HEK293T (cell line): ENCODE data around the gene FRMPD1.

Experiments
- CTCF ChIA-PET: fragments of 350-600 bp; formaldehyde crosslinking; extraction: SDS; loops from one replicate; lab custom pipeline; 2021; ENCODE audit warnings: antibody characterized with exemption, inconsistent platforms; lab: Yijun Ruan, JAX
- POLR2A ChIA-PET: fragments of 350-600 bp; formaldehyde crosslinking; extraction: SDS; loops from one replicate; lab custom pipeline; 2020; ENCODE audit warnings: antibody characterized with exemption, inconsistent platforms; lab: Yijun Ruan, JAX
- DNase-seq: peaks from one replicate; pipeline ENCODE4 v3.0.0; 2012; ENCODE audit warnings: mixed read lengths; ENCODE audit errors: extremely low spot score
- ARNT ChIP-seq: fragments of 450-650 bp; IDR thresholded peaks from 2 replicates; pipeline ENCODE4 v1.6.1; 2017; ENCODE audit warnings: mild to moderate bottlenecking
- BHLHE40 ChIP-seq: fragments of 450-650 bp; IDR thresholded peaks from 2 replicates; pipeline ENCODE4 v1.6.1; 2016; ENCODE audit warnings: mild to moderate bottlenecking, moderate library complexity, borderline replicate concordance
- CTBP1 ChIP-seq: fragments of 450-650 bp; IDR thresholded peaks from 2 replicates; pipeline ENCODE4 v1.6.1; 2016; ENCODE audit warnings: borderline replicate concordance
- ELF4 ChIP-seq: fragments of 450-650 bp; IDR thresholded peaks from 2 replicates; pipeline ENCODE4 v1.6.1; 2017; ENCODE audit warnings: antibody characterized with exemption
- FOXA1 ChIP-seq: fragments of 450-650 bp; IDR thresholded peaks from 2 replicates; pipeline ENCODE4 v1.6.1; 2016; ENCODE audit warnings: mild to moderate bottlenecking
- FOXK2 ChIP-seq: fragments of 450-650 bp; IDR thresholded peaks from 2 replicates; pipeline ENCODE4 v1.6.1; 2016; ENCODE audit warnings: mild to moderate bottlenecking
- FOXM1 ChIP-seq: fragments of 450-650 bp; IDR thresholded peaks from 2 replicates; pipeline ENCODE4 v1.6.1; 2017; ENCODE audit warnings: mild to moderate bottlenecking, borderline replicate concordance
- HDGF ChIP-seq: fragments of 450-650 bp; IDR thresholded peaks from 2 replicates; pipeline ENCODE4 v1.6.1; 2017; ENCODE audit warnings: antibody characterized with exemption, borderline replicate concordance
- L3MBTL2 ChIP-seq: fragments of 450-650 bp; conservative IDR thresholded peaks from 2 replicates; pipeline ENCODE4 v1.6.1; 2016; ENCODE audit warnings: mild to moderate bottlenecking
- LEF1 ChIP-seq: fragments of 450-650 bp; IDR thresholded peaks from 2 replicates; pipeline ENCODE4 v1.6.1; 2017; ENCODE audit warnings: mild to moderate bottlenecking, borderline replicate concordance
- NFRKB ChIP-seq: fragments of 450-650 bp; IDR thresholded peaks from 2 replicates; pipeline ENCODE4 v1.6.1; 2016; ENCODE audit warnings: mild to moderate bottlenecking, moderate library complexity
- SP1 ChIP-seq: fragments of 450-650 bp; IDR thresholded peaks from 2 replicates; pipeline ENCODE4 v1.6.1; 2017
- SUZ12 ChIP-seq: fragments of 450-650 bp; IDR thresholded peaks from 2 replicates; pipeline ENCODE4 v1.6.1; 2016; ENCODE audit warnings: mild to moderate bottlenecking
- TARDBP ChIP-seq: fragments of 450-650 bp; IDR thresholded peaks from 2 replicates; pipeline ENCODE4 v1.6.1; 2016
- ZNF384 ChIP-seq: fragments of 450-650 bp; IDR thresholded peaks from 2 replicates; pipeline ENCODE4 v1.6.1; 2016
- TF ChIP-seq, protein P1 (sequence below): fragments of 450-650 bp; IDR thresholded peaks from 2 replicates; pipeline ENCODE4 v1.6.1; 2016

The FRMPD1 gene

DNA sequence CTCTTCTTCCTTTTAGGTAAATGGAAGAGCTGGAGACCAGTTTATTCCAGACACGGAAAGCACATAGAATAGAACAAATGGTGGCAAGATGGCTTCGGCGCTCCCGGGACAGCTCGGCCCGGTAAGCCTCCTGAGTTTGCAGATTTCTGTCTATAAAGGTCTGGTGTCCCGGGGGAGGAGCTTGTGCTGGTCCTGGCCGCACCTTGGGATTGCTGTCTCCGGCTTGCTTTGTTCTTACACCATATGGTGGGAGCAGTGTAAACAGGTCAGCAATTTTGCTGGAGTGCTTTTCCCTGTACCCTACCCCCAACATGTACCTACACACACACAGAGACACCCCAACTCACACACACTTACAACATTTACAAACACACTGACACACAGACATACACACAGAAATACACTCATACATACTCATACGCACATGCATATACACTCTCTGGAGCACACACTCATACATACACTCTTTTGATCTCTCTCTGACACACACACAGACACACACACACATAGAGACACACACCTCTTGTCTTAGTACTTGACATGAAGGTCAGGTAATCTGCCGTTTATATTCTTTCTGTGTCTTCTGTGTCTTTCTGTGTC lies 42.0 kb downstream of the FRMPD1 start:
- no peak for DNase-seq
- CTCF ChIA-PET, result no interaction called here
- TF ChIP-seq BHLHE40, result no peak
- TF ChIP-seq, protein P1, sequence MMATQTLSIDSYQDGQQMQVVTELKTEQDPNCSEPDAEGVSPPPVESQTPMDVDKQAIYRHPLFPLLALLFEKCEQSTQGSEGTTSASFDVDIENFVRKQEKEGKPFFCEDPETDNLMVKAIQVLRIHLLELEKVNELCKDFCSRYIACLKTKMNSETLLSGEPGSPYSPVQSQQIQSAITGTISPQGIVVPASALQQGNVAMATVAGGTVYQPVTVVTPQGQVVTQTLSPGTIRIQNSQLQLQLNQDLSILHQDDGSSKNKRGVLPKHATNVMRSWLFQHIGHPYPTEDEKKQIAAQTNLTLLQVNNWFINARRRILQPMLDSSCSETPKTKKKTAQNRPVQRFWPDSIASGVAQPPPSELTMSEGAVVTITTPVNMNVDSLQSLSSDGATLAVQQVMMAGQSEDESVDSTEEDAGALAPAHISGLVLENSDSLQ, result no peak
- no peak for TF ChIP-seq ELF4
- TF ChIP-seq SP1, result no peak
- no peak for TF ChIP-seq FOXK2
- no peak for TF ChIP-seq LEF1
- no peak for TF ChIP-seq HDGF
- TF ChIP-seq SUZ12, result no peak
- no peak for TF ChIP-seq NFRKB
- no peak for TF ChIP-seq ARNT
- POLR2A ChIA-PET, result no interaction called here

DNA sequence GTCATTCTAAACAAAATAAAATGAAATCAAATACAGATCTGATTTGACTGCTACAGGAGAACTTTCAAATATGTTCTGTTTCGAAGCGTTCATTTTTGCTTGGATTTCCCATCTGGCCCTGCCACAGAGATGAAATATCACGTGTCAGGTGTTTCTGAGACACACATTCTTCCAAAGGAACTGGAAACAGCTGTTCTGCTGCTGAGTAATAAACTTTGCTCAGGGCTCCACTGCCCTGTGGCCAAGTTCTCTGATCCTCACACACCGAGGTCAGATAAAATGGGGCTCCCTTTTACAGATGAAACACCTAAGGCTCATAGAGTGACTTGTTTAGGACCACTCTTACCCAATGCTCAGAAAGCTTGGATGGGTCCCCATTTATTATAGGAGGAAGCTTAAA lies 42.5 kb downstream of the FRMPD1 start:
- TF ChIP-seq L3MBTL2, result no peak
- no peak for TF ChIP-seq SUZ12
- no peak for TF ChIP-seq BHLHE40
- no peak for TF ChIP-seq FOXK2
- TF ChIP-seq, protein P1, result no peak
- TF ChIP-seq HDGF, result no peak
- TF ChIP-seq ELF4, result no peak
- TF ChIP-seq NFRKB, result no peak
- no peak for TF ChIP-seq FOXM1
- no peak for TF ChIP-seq LEF1
- TF ChIP-seq SP1, result no peak
- no peak for TF ChIP-seq TARDBP
- TF ChIP-seq ARNT, result no peak
- TF ChIP-seq ZNF384, result no peak
- TF ChIP-seq CTBP1, result no peak
- no peak for TF ChIP-seq FOXA1
- ChIA-PET POLR2A (no interaction called here), CTCF (no interaction called here)
- DNase-seq, result no peak

DNA sequence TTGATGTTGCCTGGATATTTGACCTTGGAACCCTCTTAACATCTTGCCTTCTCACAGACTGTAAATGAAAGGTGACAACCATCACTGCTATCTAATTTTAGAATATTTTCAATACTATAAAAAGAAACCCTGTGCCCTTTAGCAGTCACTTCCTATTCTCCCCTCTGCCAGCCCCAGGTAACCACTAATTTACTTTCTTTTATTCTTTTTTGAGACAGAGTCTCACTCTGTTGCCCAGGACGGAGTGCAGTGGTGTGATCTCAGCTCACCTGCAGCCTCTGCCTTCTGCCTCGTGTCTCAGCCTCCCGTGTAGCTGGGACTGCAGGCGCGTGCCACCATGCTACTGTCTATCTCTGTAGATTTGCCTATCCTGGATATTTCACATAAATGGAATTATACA lies 43.6 kb downstream of the FRMPD1 start:
- no peak for DNase-seq
- ChIA-PET CTCF (no interaction called here), POLR2A (no interaction called here)
- TF ChIP-seq ELF4 (no peak), FOXM1 (no peak), ARNT (no peak), NFRKB (no peak), SUZ12 (no peak), TARDBP (no peak)
- TF ChIP-seq, protein P1, result no peak

DNA sequence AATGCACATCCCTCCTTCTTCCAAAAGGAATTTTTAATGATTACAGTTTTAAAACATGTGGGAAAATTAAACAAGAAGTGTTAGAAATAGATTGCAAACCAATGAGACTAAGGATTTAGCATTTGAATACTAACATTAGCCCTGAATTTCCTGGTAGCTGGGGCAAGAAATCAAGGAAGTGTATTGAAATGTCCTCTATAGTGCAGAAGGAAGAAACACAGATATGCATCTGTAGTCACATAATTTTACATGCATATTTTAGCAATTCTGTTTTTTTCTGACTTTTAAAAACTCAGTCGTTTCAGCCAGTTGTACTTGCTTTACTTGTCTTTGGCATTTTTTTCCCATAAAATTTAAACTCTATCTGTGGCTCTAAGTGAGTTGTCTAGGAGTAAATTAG lies 45.8 kb downstream of the FRMPD1 start:
- DNase-seq, result no peak
- TF ChIP-seq FOXA1 (no peak), BHLHE40 (no peak), NFRKB (no peak)
- CTCF ChIA-PET, result no interaction called here
- POLR2A ChIA-PET, result no interaction called here

DNA sequence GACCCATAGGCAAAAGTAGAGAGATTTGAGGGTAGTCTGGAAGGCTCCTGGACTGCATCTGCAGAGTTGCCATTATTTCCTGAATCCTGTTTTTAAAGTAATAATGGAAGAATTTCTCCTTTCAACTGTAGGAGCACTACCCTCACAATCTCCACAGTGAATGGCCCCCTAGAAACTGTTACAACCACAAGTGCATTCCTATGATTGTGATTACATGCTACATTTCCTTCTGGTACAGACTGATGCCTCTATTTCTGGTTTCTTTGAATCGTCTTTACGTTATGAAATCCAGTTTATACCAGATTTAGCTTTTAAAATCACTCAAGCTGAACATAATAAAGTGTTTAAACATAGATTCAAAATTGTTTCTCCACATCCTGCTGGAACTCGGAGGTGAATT lies 49.4 kb downstream of the FRMPD1 start:
- CTCF ChIA-PET, result no interaction called here
- no peak for DNase-seq
- POLR2A ChIA-PET, result no interaction called here
- no peak for TF ChIP-seq FOXA1
- TF ChIP-seq LEF1, result no peak
- no peak for TF ChIP-seq FOXK2
- TF ChIP-seq BHLHE40, result no peak

DNA sequence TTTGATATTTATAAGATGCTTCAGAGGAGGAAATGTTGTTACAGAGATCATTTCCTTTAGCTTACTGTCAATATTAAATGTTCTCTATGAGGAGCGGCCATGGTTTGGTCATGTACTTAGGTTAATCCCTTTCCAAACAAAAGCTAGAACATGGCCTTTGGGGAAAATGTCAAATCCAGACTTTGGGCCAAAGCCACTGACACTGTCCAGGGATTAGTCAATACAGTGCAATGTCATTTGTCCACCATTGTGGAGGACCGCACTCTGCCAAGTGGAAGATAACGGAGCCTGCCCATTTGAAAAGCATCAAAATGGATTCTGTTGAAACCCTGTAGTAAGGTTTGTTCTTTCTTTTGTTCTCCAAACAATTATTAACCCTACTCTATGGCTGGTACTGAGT lies 50.1 kb downstream of the FRMPD1 start:
- TF ChIP-seq SP1, result no peak
- TF ChIP-seq LEF1, result no peak
- TF ChIP-seq ZNF384, result no peak
- TF ChIP-seq, protein P1, result no peak
- TF ChIP-seq FOXM1, result no peak
- no peak for TF ChIP-seq CTBP1
- TF ChIP-seq ELF4, result no peak
- TF ChIP-seq HDGF, result no peak
- TF ChIP-seq L3MBTL2, result no peak
- no peak for TF ChIP-seq FOXA1
- TF ChIP-seq SUZ12, result no peak
- no peak for TF ChIP-seq TARDBP
- TF ChIP-seq ARNT, result no peak
- no peak for TF ChIP-seq NFRKB
- no peak for TF ChIP-seq FOXK2
- no peak for TF ChIP-seq BHLHE40
- POLR2A ChIA-PET, result no interaction called here
- CTCF ChIA-PET, result no interaction called here
- DNase-seq, result no peak
